Measurements from ENCODE around the gene ELOVL2. TPM values are rescaled to one million over a fixed set of nuclear protein-coding genes. Genes with fewer than 3 reads are reported as not detected.
"Not testable (repeated sequence)": the region's sequence is repeated elsewhere in the genome, so short reads cannot be mapped to it uniquely, and the experiment has no call there.

The ELOVL2 gene
- total RNA-seq, 1 donor from 2014 or later, result 1.8 TPM

DNA sequence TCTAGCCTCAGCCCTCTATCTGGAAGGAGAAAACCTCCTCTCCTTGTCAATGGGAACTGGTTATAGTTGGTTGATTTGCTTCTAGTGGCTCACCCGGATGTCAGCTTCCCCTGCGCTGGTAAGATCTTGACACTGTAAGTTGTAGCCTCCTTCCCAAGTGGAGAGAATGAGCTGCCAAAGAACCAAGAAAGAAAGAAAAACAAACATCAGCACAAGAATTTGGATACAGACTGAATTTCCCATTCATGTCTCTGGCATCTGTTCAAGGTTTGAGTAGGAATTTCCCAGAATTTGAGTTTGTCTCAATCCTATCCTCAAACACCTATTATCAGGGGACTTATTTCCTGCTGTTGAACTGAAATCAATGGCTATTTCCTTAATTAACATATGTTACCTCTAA lies 44.1 kb downstream of the ELOVL2 start:
- no peak for DNase-seq (ENCODE audit: low spot score)
- intact Hi-C loops (cut with DNase I), result no loop called here

DNA sequence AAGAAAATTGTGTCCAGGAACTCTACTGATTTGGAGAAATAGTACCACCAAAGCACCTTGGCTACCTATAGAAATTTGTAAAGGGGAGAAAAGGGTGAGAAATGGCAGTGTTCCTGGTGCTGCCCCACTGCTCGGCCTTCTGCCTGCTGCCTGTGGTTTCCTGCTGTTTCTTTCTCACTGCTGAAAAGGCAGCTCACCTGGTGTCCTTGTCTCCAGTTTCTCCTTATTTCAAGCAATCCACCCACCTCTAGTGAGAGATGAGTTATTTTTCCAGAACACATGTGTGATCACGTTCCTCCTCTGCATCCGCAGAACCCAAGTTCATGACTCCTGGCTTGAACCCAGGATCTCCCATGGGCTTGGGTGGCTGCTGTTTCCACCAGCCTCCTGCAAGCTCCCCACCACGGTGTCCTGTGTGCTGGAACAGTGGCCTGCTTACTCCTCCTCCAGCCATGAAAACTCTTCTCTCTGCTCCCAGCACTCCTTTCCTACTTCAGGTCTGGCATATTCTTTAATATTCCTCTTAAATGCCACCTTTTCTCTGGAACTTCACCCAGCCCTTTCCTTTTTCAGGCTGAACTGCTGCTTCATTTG lies 48.9 kb downstream of the ELOVL2 start:
- DNase-seq (ENCODE audit: low spot score), result no peak
- intact Hi-C loops (cut with DNase I), result no loop called here

DNA sequence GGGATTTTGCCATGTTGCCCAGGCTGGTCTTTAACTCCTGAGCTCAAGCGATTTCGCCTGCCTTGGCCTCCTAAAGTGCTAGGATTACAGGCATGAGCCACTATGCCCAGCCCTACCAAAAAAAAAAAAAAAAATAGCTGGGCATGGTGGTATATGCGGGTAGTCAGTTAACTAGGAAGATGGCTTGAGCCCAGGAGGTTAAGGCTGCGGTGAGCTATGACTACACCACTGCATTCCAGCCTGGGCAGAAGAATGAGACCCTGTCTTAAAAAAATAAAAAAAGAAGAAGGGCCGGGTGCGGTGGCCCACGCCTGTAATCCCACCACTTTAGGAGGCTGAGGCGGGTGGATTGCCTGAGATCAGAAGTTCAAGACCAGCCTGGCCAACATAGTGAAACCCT lies 50.2 kb downstream of the ELOVL2 start:
- intact Hi-C loops (cut with DNase I), result no loop called here
- DNase-seq (ENCODE audit: low spot score), result no peak

DNA sequence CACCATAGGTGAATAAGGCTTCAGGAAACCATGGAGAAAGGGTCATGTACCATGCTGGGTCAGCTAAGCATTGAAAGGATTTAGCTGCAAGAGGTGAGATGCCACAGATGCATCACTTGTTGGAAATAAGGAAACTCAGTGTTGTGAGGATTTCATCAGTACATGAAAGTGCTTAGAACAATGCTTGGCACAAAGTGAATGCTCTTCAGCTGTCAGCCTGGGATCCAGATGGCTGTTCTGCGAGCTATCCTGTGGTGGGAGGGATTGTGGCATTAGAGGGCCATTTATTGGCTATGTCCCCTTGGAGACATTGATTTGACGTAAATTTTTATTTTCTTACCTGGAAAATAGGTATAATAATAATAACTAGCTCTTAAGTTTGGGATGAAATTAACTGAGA lies 53.0 kb downstream of the ELOVL2 start:
- intact Hi-C loops (cut with DNase I), result no loop called here
- no peak for DNase-seq (ENCODE audit: low spot score)

- no peak for DNase-seq (ENCODE audit: low spot score)
- intact Hi-C loops (cut with DNase I), result no loop called here
Measured at GRCh38 chr6:10989587-10989986, 54.5 kb downstream of the ELOVL2 start.

GRCh38 chr6:10984959-10985358 lies 59.1 kb downstream of the ELOVL2 start:
- intact Hi-C loops (cut with DNase I); DNase-seq (ENCODE audit: low spot score): not testable (repeated sequence)

DNA sequence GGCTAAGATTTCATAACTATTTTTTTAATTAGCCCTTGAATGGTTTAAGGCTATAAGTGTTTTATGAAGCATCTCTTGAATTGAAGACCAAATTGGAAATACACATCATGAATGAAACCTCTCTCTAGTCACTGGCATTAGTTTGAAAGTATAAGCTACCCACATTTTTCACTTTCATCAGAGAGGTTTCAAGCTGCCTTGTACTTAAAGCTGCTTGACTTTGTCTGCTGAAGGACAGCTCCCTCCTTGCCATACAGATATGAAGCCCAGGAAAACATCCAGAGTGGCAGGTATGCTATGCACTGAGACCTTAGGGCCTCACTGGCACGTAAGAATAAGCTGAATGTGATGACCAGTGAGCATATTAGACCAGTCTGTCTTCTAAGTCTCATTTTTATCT lies 62.7 kb downstream of the ELOVL2 start:
- intact Hi-C loops (cut with DNase I), result no loop called here

DNA sequence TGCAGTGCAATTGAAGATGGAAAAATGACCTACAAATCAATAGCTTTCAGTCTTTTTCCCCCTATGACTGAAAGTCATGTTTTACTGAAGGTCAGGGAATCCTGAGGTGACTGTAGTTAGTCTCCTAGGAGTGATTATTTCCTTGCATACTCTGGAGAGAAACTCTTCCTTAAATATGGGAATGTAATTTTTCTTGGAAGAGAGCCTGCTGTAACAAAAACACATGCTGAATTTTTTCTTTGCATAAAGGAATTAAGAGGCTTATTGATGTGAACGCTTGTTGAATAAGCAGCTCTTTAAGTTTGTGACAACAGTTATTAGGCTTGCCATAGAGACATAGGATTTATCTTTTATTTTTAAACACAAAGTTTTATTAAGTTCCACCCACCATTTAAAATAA lies 64.5 kb downstream of the ELOVL2 start:
- DNase-seq (ENCODE audit: low spot score), result no peak
- intact Hi-C loops (cut with DNase I), result no loop called here

More for the DNA sequence above, 62.7 kb downstream of the ELOVL2 start:
- no peak for DNase-seq (ENCODE audit: low spot score)

- no peak for DNase-seq (ENCODE audit: low spot score)
- intact Hi-C loops (cut with DNase I), result no loop called here
Measured at GRCh38 chr6:10977231-10977968, 66.7 kb downstream of the ELOVL2 start.

DNA sequence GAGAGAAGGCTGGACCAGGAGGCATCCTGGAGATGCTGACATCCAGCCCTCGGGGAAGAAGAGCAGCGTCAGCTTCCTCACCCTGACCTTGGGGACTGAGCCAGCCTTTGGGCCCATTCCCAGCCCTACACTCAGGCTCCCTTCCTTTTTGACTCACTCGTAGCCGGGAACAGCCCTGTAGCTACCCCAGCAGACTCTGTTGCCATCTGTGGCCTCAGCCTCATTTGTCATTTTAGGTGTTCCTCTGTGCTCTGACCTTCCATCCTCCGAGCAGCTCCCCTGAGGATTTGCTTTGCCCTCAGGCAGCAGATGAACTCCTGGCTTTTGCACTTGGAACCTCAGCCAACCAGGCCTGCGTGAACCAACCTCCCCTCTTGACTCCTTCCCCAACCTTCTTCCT lies 67.5 kb downstream of the ELOVL2 start:
- DNase-seq (ENCODE audit: low spot score), result no peak
- intact Hi-C loops (cut with DNase I), result no loop called here

- intact Hi-C loops (cut with DNase I), result no loop called here
- no peak for DNase-seq (ENCODE audit: low spot score)
Measured at GRCh38 chr6:10972196-10972595, 71.9 kb downstream of the ELOVL2 start.

DNA sequence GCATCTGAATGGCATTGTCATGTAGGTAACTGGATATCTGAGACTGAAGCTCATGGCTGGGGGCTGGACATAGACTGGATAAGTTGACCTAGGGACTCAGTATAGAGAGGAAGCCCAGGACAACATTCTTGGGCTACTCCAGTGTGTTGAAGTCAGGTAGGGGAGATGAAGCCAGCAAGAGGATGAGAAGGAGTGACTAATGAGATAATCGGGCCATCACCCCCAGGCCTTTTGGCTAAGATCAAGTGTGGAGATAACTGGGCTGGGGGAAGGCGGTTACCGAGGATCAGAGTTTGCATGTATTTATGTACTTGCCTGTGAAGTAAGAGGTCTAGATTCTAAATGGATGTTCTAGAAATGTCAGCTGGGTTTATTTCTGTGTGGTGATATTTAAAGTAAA lies 73.4 kb downstream of the ELOVL2 start:
- intact Hi-C loops (cut with DNase I), result no loop called here

DNA sequence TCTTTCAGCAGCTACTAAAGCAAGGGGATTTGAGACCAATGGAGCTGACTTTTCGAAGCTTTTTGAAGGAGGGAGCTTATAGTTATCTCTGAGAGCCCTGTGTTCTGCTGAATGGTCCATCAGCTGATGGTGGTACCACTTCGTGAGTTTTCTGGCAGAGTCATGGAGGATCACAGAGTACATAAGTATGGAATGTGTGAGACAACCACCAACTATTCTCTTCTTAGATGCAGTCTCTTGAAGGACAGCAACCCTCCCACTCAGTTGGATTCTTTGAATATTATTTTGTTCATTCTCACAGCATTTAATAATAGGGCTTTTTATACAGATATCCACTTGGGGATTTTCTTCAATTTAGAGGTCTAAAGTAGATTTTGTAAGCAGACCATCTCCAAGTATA lies 75.3 kb downstream of the ELOVL2 start:
- no peak for DNase-seq (ENCODE audit: low spot score)
- intact Hi-C loops (cut with DNase I), result no loop called here

More for the DNA sequence above, 73.4 kb downstream of the ELOVL2 start:
- no peak for DNase-seq (ENCODE audit: low spot score)

DNA sequence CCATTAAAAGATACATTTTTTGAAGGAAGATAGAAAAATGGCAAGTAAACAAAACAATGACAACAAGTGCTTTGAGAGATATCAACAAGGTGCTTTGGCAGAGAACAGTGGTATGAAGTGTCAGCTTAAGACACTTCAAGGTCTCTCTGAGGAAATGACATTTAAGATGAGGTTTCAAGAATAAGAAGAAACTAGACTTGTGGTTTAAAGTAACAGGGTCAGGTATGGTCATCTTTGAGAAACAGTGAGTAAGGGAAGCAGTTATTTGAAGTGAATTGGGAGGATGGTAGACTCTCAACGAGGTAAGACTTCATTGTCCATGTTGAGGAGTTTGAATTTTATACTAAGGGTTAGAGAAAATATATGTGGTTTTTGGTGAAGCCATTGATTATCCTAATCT lies 79.4 kb downstream of the ELOVL2 start:
- DNase-seq (ENCODE audit: low spot score), result no peak
- intact Hi-C loops (cut with DNase I), result no loop called here

DNA sequence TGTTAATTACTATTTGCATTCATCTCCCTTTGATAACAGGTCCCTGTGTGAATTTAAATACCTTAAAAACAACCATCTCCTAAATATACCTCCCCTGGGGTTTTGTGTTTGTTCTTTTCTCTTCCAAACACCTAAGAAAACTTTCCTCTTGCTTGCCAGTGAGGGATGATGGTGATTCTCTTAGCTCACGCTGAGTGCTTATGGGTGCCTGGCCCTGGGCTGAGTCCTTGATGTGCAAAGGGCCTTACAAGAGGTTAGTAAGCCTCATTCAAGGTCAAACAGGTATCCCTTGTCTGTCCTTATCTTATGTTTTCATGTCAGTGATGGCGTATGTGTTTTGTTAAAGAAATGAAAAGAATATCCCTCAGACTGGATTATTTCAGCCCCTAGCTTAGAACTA lies 81.0 kb downstream of the ELOVL2 start:
- intact Hi-C loops (cut with DNase I), result no loop called here

DNA sequence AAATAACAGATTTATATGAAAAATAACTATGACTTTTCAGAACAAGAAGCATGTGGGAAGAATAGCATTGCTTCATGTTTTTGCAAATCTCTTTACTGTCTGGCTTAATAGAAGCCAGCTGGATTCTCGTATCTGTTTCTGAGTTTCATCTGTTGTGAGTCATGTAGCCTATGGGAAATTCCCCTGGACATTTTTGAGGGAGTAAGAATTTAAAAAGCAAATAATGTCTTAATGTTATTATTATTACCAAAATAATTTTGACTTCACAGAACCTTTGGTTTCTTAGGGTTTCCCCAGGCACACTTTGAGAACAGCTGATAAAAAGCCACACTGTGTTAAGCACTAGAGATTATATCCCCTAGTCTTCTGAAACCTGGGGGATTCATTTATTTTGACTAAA lies 81.4 kb downstream of the ELOVL2 start:
- intact Hi-C loops (cut with DNase I), result no loop called here
- DNase-seq (ENCODE audit: low spot score), result no peak

More for the DNA sequence above, 81.0 kb downstream of the ELOVL2 start:
- no peak for DNase-seq (ENCODE audit: low spot score)

DNA sequence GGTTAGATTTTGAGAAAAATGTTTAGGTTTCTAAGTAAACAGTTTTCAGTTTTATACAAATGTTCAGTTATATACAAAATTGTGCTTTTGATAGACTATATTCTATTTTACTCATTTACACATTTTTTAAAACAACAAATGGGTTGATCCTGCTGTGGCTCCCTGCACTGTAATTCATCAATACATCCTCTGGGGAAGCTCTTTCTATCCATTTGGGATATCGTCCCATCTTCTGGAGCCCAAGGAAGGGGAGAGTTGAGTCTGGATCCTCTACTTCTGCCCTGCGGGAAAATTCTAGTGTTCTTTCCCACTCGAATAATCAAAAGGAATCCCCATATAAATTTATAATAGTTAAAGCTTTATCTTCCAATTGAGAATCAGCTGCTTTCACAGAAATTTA lies 82.3 kb downstream of the ELOVL2 start:
- DNase-seq (ENCODE audit: low spot score), result no peak
- intact Hi-C loops (cut with DNase I), result no loop called here

DNA sequence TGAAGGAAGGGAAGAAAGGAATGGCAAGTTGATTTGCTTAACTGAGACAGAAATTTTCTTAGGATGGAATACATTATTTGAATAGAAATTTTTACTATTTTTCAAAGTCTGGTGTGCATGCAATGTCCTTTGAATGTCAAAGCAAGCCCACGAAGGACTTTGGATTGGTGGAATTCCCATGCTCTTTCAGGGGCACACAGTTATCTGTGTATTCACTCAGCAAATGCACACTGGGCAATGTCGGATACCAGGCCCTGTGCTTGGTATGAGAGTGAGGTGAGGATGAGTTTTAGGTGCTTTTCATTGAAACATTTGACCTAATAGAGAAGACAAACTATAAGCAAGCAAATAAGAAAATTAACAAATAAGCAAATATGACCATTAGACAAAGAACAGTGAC lies 83.9 kb downstream of the ELOVL2 start:
- intact Hi-C loops (cut with DNase I), result no loop called here
- no peak for DNase-seq (ENCODE audit: low spot score)

GRCh38 chr6:10957414-10957886 lies 86.7 kb downstream of the ELOVL2 start:
- intact Hi-C loops (cut with DNase I), result loop anchor here (10.0 kb wide), 1 partner anchor 617 kb away; no protein-coding TSS in a partner anchor
- DNase-seq (ENCODE audit: low spot score), result no peak

- intact Hi-C loops (cut with DNase I), result loop anchor here (10.0 kb wide), 1 partner anchor 618 kb away; no protein-coding TSS in a partner anchor
- DNase-seq (ENCODE audit: low spot score), result no peak
Measured at GRCh38 chr6:10956776-10957175, 87.3 kb downstream of the ELOVL2 start.

GRCh38 chr6:10954590-10955010 lies 89.5 kb downstream of the ELOVL2 start:
- DNase-seq (ENCODE audit: low spot score), result no peak
- intact Hi-C loops (cut with DNase I), result loop anchor here (2.0 to 10.0 kb wide), 2 partner anchors 112 to 620 kb away; no protein-coding TSS in a partner anchor

All from cardiac septum (tissue), 1 donor.